ENCODE data around the gene LRBA.

DNA sequence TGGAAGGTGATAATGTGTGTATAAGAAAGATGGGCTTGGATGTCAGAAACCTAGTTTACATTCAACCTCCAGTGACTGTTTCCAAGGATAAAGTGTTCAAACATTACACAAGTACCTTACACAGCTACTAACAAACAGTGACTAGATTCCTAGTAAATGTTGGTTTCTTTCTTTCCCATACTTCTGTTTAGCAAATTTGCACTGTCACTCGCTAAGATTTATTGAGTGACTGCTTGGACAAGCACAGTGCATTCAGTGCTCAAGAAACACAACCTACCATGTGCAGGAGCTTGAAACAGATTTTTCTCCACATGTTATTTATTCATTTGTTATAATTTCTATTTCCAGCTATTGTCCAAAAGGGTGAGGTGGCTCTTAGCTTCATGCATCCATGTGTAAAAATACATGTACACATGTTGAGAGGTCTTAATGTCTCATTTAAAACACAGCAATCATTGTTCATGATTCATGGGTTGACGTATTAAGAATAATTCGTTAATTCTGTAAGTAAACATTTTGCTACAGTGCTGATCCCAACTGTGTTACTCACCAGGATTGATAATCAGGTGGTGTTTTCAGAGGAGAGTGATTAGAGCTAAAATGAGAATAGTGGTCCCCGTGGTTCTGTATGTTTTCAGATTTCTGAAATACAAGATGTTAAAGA, 783.8 kb downstream of the LRBA start:
- TF ChIP-seq EZH2 (IDR thresholded peaks at IDR 0.05; ENCODE audit: borderline replicate concordance, low read depth, low read length, severe bottlenecking): no peak
- TF ChIP-seq, protein P1, sequence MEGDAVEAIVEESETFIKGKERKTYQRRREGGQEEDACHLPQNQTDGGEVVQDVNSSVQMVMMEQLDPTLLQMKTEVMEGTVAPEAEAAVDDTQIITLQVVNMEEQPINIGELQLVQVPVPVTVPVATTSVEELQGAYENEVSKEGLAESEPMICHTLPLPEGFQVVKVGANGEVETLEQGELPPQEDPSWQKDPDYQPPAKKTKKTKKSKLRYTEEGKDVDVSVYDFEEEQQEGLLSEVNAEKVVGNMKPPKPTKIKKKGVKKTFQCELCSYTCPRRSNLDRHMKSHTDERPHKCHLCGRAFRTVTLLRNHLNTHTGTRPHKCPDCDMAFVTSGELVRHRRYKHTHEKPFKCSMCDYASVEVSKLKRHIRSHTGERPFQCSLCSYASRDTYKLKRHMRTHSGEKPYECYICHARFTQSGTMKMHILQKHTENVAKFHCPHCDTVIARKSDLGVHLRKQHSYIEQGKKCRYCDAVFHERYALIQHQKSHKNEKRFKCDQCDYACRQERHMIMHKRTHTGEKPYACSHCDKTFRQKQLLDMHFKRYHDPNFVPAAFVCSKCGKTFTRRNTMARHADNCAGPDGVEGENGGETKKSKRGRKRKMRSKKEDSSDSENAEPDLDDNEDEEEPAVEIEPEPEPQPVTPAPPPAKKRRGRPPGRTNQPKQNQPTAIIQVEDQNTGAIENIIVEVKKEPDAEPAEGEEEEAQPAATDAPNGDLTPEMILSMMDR (IDR thresholded peaks at IDR 0.05; ENCODE audit: borderline replicate concordance, extremely low read depth, low read length, poor library complexity, severe bottlenecking): no peak
